Neuronal stem cell (in vitro differentiated cells): ENCODE results near the gene PLCH1.

Experiments used
- DNase-seq: peaks from one replicate; pipeline ENCODE4 v3.0.0-alpha.2; 2013; ENCODE audit warnings: low spot score
- H2AFZ ChIP-seq: one replicate; pipeline ENCODE4 v1.6.1; 2013; ENCODE audit warnings: mild to moderate bottlenecking, low read length, inconsistent platforms
- H2AK5ac ChIP-seq: 2 replicates; pipeline ENCODE4 v1.6.1; 2013; ENCODE audit warnings: low read depth, mild to moderate bottlenecking, inconsistent platforms, low read length, moderate library complexity, mixed read lengths
- H2BK120ac ChIP-seq: 2 replicates; pipeline ENCODE4 v1.6.1; 2013; ENCODE audit warnings: low read depth, mild to moderate bottlenecking, inconsistent platforms, low read length, moderate library complexity, mixed read lengths
- H2BK12ac ChIP-seq: one replicate; pipeline ENCODE4 v1.6.1; 2013; ENCODE audit warnings: low read length, inconsistent platforms
- H2BK15ac ChIP-seq: 2 replicates; pipeline ENCODE4 v1.6.1; 2013; ENCODE audit warnings: mild to moderate bottlenecking, low read length, inconsistent platforms, mixed read lengths
- H2BK5ac ChIP-seq: one replicate; pipeline ENCODE4 v1.6.1; 2013; ENCODE audit warnings: inconsistent platforms, mild to moderate bottlenecking, low read length, moderate library complexity
- H3K14ac ChIP-seq: one replicate; pipeline ENCODE4 v1.6.1; 2013; ENCODE audit warnings: low read length, inconsistent platforms
- H3K18ac ChIP-seq: 2 replicates; pipeline ENCODE4 v1.6.1; 2013; ENCODE audit warnings: low read length, inconsistent platforms
- H3K23ac ChIP-seq: 2 replicates; pipeline ENCODE4 v1.6.1; 2013; ENCODE audit warnings: low read depth, mild to moderate bottlenecking, mixed read lengths, low read length, inconsistent platforms; ENCODE audit not compliant: poor library complexity
- H3K27ac ChIP-seq: replicated peaks from 3 replicates; pipeline ENCODE4 v1.5.1; 2013; ENCODE audit warnings: low read length, inconsistent platforms
- H3K27me3 ChIP-seq, 3 experiments: 2 replicates each; pipeline ENCODE4 v1.6.1; 2013; ENCODE audit warnings: low read length in 3 of 3, mild to moderate bottlenecking in 2 of 3, inconsistent platforms in 1 of 3, low read depth in 1 of 3, mixed read lengths in 1 of 3, moderate library complexity in 1 of 3; ENCODE audit not compliant: control insufficient read depth in 3 of 3, insufficient read depth in 3 of 3
- H3K36me3 ChIP-seq, 2 donors: replicated peaks in 1 of 2; 2 replicates each; pipeline ENCODE4 v1.6.1; 2013; ENCODE audit warnings: low read length in 2 of 2; ENCODE audit not compliant: control insufficient read depth in 2 of 2, insufficient read depth in 2 of 2
- H3K4ac ChIP-seq: 2 replicates; pipeline ENCODE4 v1.6.1; 2013; ENCODE audit warnings: inconsistent platforms, mild to moderate bottlenecking, low read length, moderate library complexity
- H3K4me1 ChIP-seq, 2 donors: 1 replicate in 1 of 2; 2 replicates in 1 of 2; pipeline ENCODE4 v1.6.1; 2013; ENCODE audit warnings: low read length in 2 of 2, low read depth in 1 of 2; ENCODE audit not compliant: control insufficient read depth in 2 of 2, insufficient read depth in 1 of 2
- H3K4me2 ChIP-seq: one replicate; pipeline ENCODE4 v1.6.1; 2013; ENCODE audit warnings: mild to moderate bottlenecking, low read length, inconsistent platforms; ENCODE audit not compliant: insufficient read depth, poor library complexity, severe bottlenecking
- H3K4me3 ChIP-seq, 2 donors: 2 replicates each; pipeline ENCODE4 v1.5.1; 2013; ENCODE audit warnings: low read length in 2 of 2, mild to moderate bottlenecking in 2 of 2, inconsistent platforms in 1 of 2, moderate library complexity in 1 of 2
- H3K79me1 ChIP-seq: one replicate; pipeline ENCODE4 v1.6.1; 2013; ENCODE audit warnings: low read depth, mild to moderate bottlenecking, inconsistent platforms, low read length, moderate library complexity
- H3K9ac ChIP-seq: one replicate; pipeline ENCODE4 v1.6.1; 2013; ENCODE audit warnings: mild to moderate bottlenecking, low read depth, low read length, inconsistent platforms; ENCODE audit not compliant: poor library complexity
- H3K9me3 ChIP-seq, 2 donors: replicated peaks in 1 of 2; 2 replicates each; pipeline versions ENCODE3 to v1.6.1; 2013; ENCODE audit warnings: low read length in 2 of 2, mild to moderate bottlenecking in 2 of 2, inconsistent platforms in 1 of 2, low read depth in 1 of 2, mixed read lengths in 1 of 2, moderate library complexity in 1 of 2; ENCODE audit not compliant: control insufficient read depth in 2 of 2, insufficient read depth in 1 of 2
- H4K8ac ChIP-seq: one replicate; pipeline ENCODE4 v1.6.1; 2013; ENCODE audit warnings: low read depth, mild to moderate bottlenecking, inconsistent platforms, low read length, moderate library complexity
- H4K91ac ChIP-seq: one replicate; pipeline ENCODE4 v1.6.1; 2013; ENCODE audit warnings: low read length, low read depth, mild to moderate bottlenecking, inconsistent platforms; ENCODE audit not compliant: poor library complexity
- WGBS, 2 donors: extraction: QIAGEN DNeasy Blood & Tissue Kit; methylation state at CpG; one replicate each; pipeline ENCODE4 v1.1.7; 2013; ENCODE audit warnings: missing lambda C conversion rate in 2 of 2, mixed read lengths in 1 of 2; ENCODE audit not compliant: insufficient read length in 2 of 2, insufficient replicate concordance in 1 of 2; ENCODE audit errors: extremely low coverage in 2 of 2; 5-methylcytosine and 5-hydroxymethylcytosine counted together

PLCH1 gene

GRCh38 chr3:155648013-155648591 lies 96.8 kb downstream of the PLCH1 start:
- DNase-seq: no peak
- Histone ChIP-seq H3K9me3 (peaks cover 0 to 10% of the 10 kb centered on the region in 2 donors), H3K14ac (no peak overlapping the region), H3K4me3 (peak overlapping the region in 1 of 2 donors; percentile 9), H2BK120ac (no peak overlapping the region), H2BK15ac (no peak overlapping the region), H2BK5ac (no peak overlapping the region), H3K9ac (no peak overlapping the region), H2AK5ac (no peak overlapping the region), H3K18ac (no peak overlapping the region), H3K36me3 (peaks cover 0 to 15% of the 10 kb centered on the region in 2 donors), H3K23ac (no peak overlapping the region), H2AFZ (no peak overlapping the region), H3K27me3 (no peaks in the 10 kb centered on the region), H3K27ac (no peak overlapping the region), H3K79me1 (peaks cover 3% of the 10 kb centered on the region), H3K4ac (no peak overlapping the region), H4K91ac (no peak overlapping the region), H3K4me1 (peaks cover 19 to 29% of the 10 kb centered on the region in 2 donors), H3K4me2 (no peak overlapping the region), H2BK12ac (no peak overlapping the region), H4K8ac (no peak overlapping the region)
- WGBS, 2 donors: no CpG with 5 or more reads among the region's 6 CpGs

- Histone ChIP-seq H2BK15ac (no peak overlapping the region), H3K4ac (no peak overlapping the region), H2BK120ac (no peak overlapping the region), H3K23ac (no peak overlapping the region), H4K91ac (no peak overlapping the region), H2BK12ac (no peak overlapping the region), H3K79me1 (no peaks in the 10 kb centered on the region), H3K9ac (no peak overlapping the region), H4K8ac (no peak overlapping the region), H3K27ac (no peak overlapping the region), H3K4me2 (no peak overlapping the region), H2BK5ac (no peak overlapping the region), H3K9me3 (peaks cover 0 to 10% of the 10 kb centered on the region in 2 donors), H3K27me3 (no peaks in the 10 kb centered on the region), H3K18ac (no peak overlapping the region), H3K36me3 (peaks cover 0 to 18% of the 10 kb centered on the region in 2 donors), H2AK5ac (no peak overlapping the region), H2AFZ (no peak overlapping the region), H3K4me3 (peak overlapping the region in 1 of 2 donors; percentile 64), H3K4me1 (peaks cover 17 to 29% of the 10 kb centered on the region in 2 donors), H3K14ac (no peak overlapping the region)
- no CpG with 5 or more reads among the region's 2 CpGs for WGBS, 2 donors
- no peak for DNase-seq
Observed at GRCh38 chr3:155647206-155647605, 97.7 kb downstream of the PLCH1 start.

- Histone ChIP-seq H3K27me3 (no peaks in the 10 kb centered on the region), H3K4ac (no peak overlapping the region), H3K79me1 (no peaks in the 10 kb centered on the region), H4K8ac (no peak overlapping the region), H3K27ac (no peak overlapping the region), H2BK15ac (no peak overlapping the region), H3K9ac (no peak overlapping the region), H3K4me3 (peak overlapping the region in 1 of 2 donors; percentile 64), H3K4me1 (peaks cover 17 to 29% of the 10 kb centered on the region in 2 donors), H3K18ac (no peak overlapping the region), H3K36me3 (peaks cover 0 to 18% of the 10 kb centered on the region in 2 donors), H3K14ac (no peak overlapping the region), H3K23ac (no peak overlapping the region), H2BK120ac (no peak overlapping the region), H4K91ac (no peak overlapping the region), H2BK5ac (no peak overlapping the region), H2AK5ac (no peak overlapping the region), H2AFZ (peak overlapping the region; percentile 8), H3K9me3 (peaks cover 0 to 10% of the 10 kb centered on the region in 2 donors), H2BK12ac (no peak overlapping the region), H3K4me2 (no peak overlapping the region)
- no peak for DNase-seq
- no CpG with 5 or more reads among the region's 2 CpGs for WGBS, 2 donors
Observed at GRCh38 chr3:155646669-155647068, 98.2 kb downstream of the PLCH1 start.

- no peak overlapping the region for H3K9ac ChIP-seq
- no peak overlapping the region for H2BK120ac ChIP-seq
- H2BK15ac ChIP-seq: no peak overlapping the region
- H4K8ac ChIP-seq: no peak overlapping the region
- H3K4me3 ChIP-seq: peak overlapping the region in 1 of 2 donors; percentile 64
- no peak overlapping the region for H2BK5ac ChIP-seq
- H3K79me1 ChIP-seq: no peaks in the 10 kb centered on the region
- peaks cover 0 to 10% of the 10 kb centered on the region in 2 donors for H3K9me3 ChIP-seq
- peak overlapping the region; percentile 5 for H3K18ac ChIP-seq
- H2BK12ac ChIP-seq: no peak overlapping the region
- H2AFZ ChIP-seq: no peak overlapping the region
- peaks cover 17 to 29% of the 10 kb centered on the region in 2 donors for H3K4me1 ChIP-seq
- no peak overlapping the region for H2AK5ac ChIP-seq
- no peak overlapping the region for H3K4ac ChIP-seq
- H3K4me2 ChIP-seq: no peak overlapping the region
- no peaks in the 10 kb centered on the region for H3K27me3 ChIP-seq
- no peak overlapping the region for H3K14ac ChIP-seq
- WGBS, 2 donors: no CpG with 5 or more reads among the region's 5 CpGs
- no peak for DNase-seq
- H3K27ac ChIP-seq: no peak overlapping the region
- peaks cover 0 to 18% of the 10 kb centered on the region in 2 donors for H3K36me3 ChIP-seq
- no peak overlapping the region for H3K23ac ChIP-seq
- no peak overlapping the region for H4K91ac ChIP-seq
Observed at GRCh38 chr3:155646128-155646527, 98.7 kb downstream of the PLCH1 start.
